Aorta (tissue), 5 donors: Measurements from ENCODE around the gene MAP3K14. TPM values are rescaled to one million over a fixed set of nuclear protein-coding genes. Genes with fewer than 3 reads are reported as not detected.

ENCODE experiments used
- ATAC-seq: fragments of 200-7000 bp; cut with Tn5 transposase; one replicate; pipeline ENCODE4 v1.9.1; 2022; ENCODE audit warnings: moderate library complexity; ENCODE audit not compliant: low FRiP score
- DNase-seq, 2 donors: peaks; one replicate each; pipeline ENCODE4 v3.0.0-alpha.2; 2020
- H3K27ac ChIP-seq, 2 donors: one replicate each; pipeline ENCODE4 v1.5.1; 2013; ENCODE audit warnings: low read length in 2 of 2, mild to moderate bottlenecking in 2 of 2, moderate library complexity in 2 of 2, control low read depth in 1 of 2, inconsistent platforms in 1 of 2, low read depth in 1 of 2
- H3K27me3 ChIP-seq, 2 donors: one replicate each; pipeline ENCODE4 v1.6.1; 2013; ENCODE audit warnings: control low read depth in 1 of 2, low read length in 1 of 2, mild to moderate bottlenecking in 1 of 2, moderate library complexity in 1 of 2; ENCODE audit not compliant: insufficient read depth in 2 of 2, control insufficient read depth in 1 of 2
- H3K36me3 ChIP-seq, 2 donors: one replicate each; pipeline ENCODE4 v1.6.1; 2013; ENCODE audit warnings: control low read depth in 1 of 2, low read length in 1 of 2, mild to moderate bottlenecking in 1 of 2; ENCODE audit not compliant: insufficient read depth in 2 of 2, control insufficient read depth in 1 of 2
- H3K4me1 ChIP-seq, 2 donors: one replicate each; pipeline ENCODE4 v1.6.1; 2013; ENCODE audit warnings: low read length in 2 of 2, control low read depth in 1 of 2, mild to moderate bottlenecking in 1 of 2, moderate library complexity in 1 of 2; ENCODE audit not compliant: insufficient read depth in 2 of 2, control insufficient read depth in 1 of 2
- H3K4me3 ChIP-seq, 2 donors: one replicate each; pipeline ENCODE4 v1.5.1; 2013; ENCODE audit warnings: low read length in 2 of 2, control low read depth in 1 of 2, mild to moderate bottlenecking in 1 of 2
- H3K9me3 ChIP-seq: one replicate; pipeline ENCODE4 v1.6.1; 2013; ENCODE audit warnings: mild to moderate bottlenecking, low read length; ENCODE audit not compliant: control insufficient read depth
- WGBS, 2 donors: extraction: QIAGEN DNeasy Blood & Tissue Kit; methylation state at CpG; one replicate each; pipeline ENCODE4 v1.1.7; 2013; 5-methylcytosine and 5-hydroxymethylcytosine counted together
- intact Hi-C, 2 donors: fragments of 100-400 bp; cut with DNase I; formaldehyde crosslinking; loops; one replicate each; pipeline versions ENCODE4 v1.14.2 to v1.15.0; 2022
- polyA plus RNA-seq, 2 donors: library from polyadenylated mRNA; stranded (reverse); fragments of 200-250 nt; gene quantifications; one replicate each; pipeline ENCODE4 v1.2.3, GENCODE V29; 2013
- total RNA-seq, 2 donors: library from RNA; stranded (reverse); fragmentation: NEBNext Ultra II Directional; extraction: Animal tissue kit (Norgen Biotek cat#: 25700); gene quantifications; one replicate each; pipeline ENCODE4 v1.2.1, GENCODE V29; 2021
- donor health status: healthy with polysubstance abuse.
- donor health status: Bipolar disorder and iron deficiency.
- donor health status: DM: no; HTN: no; CAD: no.
- donor health status: DM: no; HTN: no; CAD: no.
- donor health status: DM: yes; HTN: yes; CAD: no.

MAP3K14 gene
- total and polyA plus RNA-seq, 4 donors = 5.9 to 19.7 (median 8.3) TPM

GRCh38 chr17:45273551-45273957 is 43.3 kb downstream of the MAP3K14 start:
- H3K27ac ChIP-seq = no peak overlapping the region
- H3K9me3 ChIP-seq = no peaks in the 10 kb centered on the region
- no peak for DNase-seq
- H3K4me1 ChIP-seq = peaks cover 0 to 2% of the 10 kb centered on the region in 2 donors
- ATAC-seq = no peak
- H3K4me3 ChIP-seq = no peak overlapping the region
- intact Hi-C loops = no loop called here
- WGBS, 2 donors = 71 to 79% methylated on average over 16 of the region's 16 CpGs
- H3K27me3 ChIP-seq = no peaks in the 10 kb centered on the region
- peaks cover 0 to 6% of the 10 kb centered on the region in 2 donors for H3K36me3 ChIP-seq

- H3K4me3 ChIP-seq = no peak overlapping the region
- intact Hi-C loops = no loop called here
- ATAC-seq (no peak), DNase-seq (no peak)
- no peak overlapping the region for H3K27ac ChIP-seq
- H3K36me3 ChIP-seq = peaks cover 0 to 6% of the 10 kb centered on the region in 2 donors
- H3K9me3 ChIP-seq = no peaks in the 10 kb centered on the region
- no peaks in the 10 kb centered on the region for H3K27me3 ChIP-seq
- H3K4me1 ChIP-seq = no peaks in the 10 kb centered on the region
- WGBS, 2 donors = 94 to 95% methylated on average over 3 of the region's 3 CpGs
Observed at GRCh38 chr17:45271603-45272002, 45.2 kb downstream of the MAP3K14 start.

GRCh38 chr17:45270828-45271418 is 45.9 kb downstream of the MAP3K14 start:
- no peak overlapping the region for H3K27ac ChIP-seq
- H3K36me3 ChIP-seq = peaks cover 0 to 6% of the 10 kb centered on the region in 2 donors
- DNase-seq = no peak

GRCh38 chr17:45269912-45270311 is 46.9 kb downstream of the MAP3K14 start:
- intact Hi-C loops = loop anchor here in 1 of 2 donors (5.0 kb wide), 1 partner anchor 38 kb away; no protein-coding TSS in a partner anchor
- Histone ChIP-seq H3K9me3 (no peaks in the 10 kb centered on the region), H3K27me3 (no peaks in the 10 kb centered on the region), H3K27ac (no peak overlapping the region), H3K36me3 (peaks cover 0 to 6% of the 10 kb centered on the region in 2 donors), H3K4me1 (no peaks in the 10 kb centered on the region), H3K4me3 (no peak overlapping the region)
- ATAC-seq = no peak
- no peak for DNase-seq
- 93% methylated on average over 7 of the region's 7 CpGs for WGBS, 2 donors

More at GRCh38 chr17:45270828-45271418, 45.9 kb downstream of the MAP3K14 start:
- 77 to 83% methylated on average over 13 of the region's 13 CpGs for WGBS, 2 donors
- H3K4me1 ChIP-seq = no peaks in the 10 kb centered on the region
- ATAC-seq = no peak
- no peaks in the 10 kb centered on the region for H3K9me3 ChIP-seq
- no peak overlapping the region for H3K4me3 ChIP-seq
- no peaks in the 10 kb centered on the region for H3K27me3 ChIP-seq
- intact Hi-C loops = no loop called here

GRCh38 chr17:45267436-45268055 is 49.3 kb downstream of the MAP3K14 start:
- intact Hi-C loops = loop anchor here in 1 of 2 donors (5.0 kb wide), 1 partner anchor 35 kb away; no protein-coding TSS in a partner anchor
- Histone ChIP-seq H3K9me3 (no peaks in the 10 kb centered on the region), H3K27me3 (no peaks in the 10 kb centered on the region), H3K4me1 (no peaks in the 10 kb centered on the region), H3K27ac (no peak overlapping the region), H3K36me3 (peaks cover 0 to 5% of the 10 kb centered on the region in 2 donors), H3K4me3 (no peak overlapping the region)
- 92 to 95% methylated on average over 10 of the region's 10 CpGs for whole genome bisulfite sequencing, 2 donors
- no peak for DNase-seq
- no peak for ATAC-seq

GRCh38 chr17:45266372-45266926 is 50.4 kb downstream of the MAP3K14 start:
- no peak for ATAC-seq
- intact Hi-C loops = loop anchor here in 1 of 2 donors (5.0 kb wide), 1 partner anchor 34 kb away; no protein-coding TSS in a partner anchor
- no peaks in the 10 kb centered on the region for H3K9me3 ChIP-seq
- H3K4me1 ChIP-seq = no peaks in the 10 kb centered on the region
- peaks cover 0 to 5% of the 10 kb centered on the region in 2 donors for H3K36me3 ChIP-seq
- DNase-seq = no peak
- no peak overlapping the region for H3K4me3 ChIP-seq
- no peaks in the 10 kb centered on the region for H3K27me3 ChIP-seq
- H3K27ac ChIP-seq = no peak overlapping the region
- 93 to 95% methylated on average over 13 of the region's 13 CpGs for WGBS, 2 donors

GRCh38 chr17:45265821-45266220 is 51.0 kb downstream of the MAP3K14 start:
- no peaks in the 10 kb centered on the region for H3K27me3 ChIP-seq
- 48 to 63% methylated on average over 1 of the region's 1 CpG for WGBS, 2 donors
- no peaks in the 10 kb centered on the region for H3K9me3 ChIP-seq
- no peak overlapping the region for H3K27ac ChIP-seq
- H3K4me3 ChIP-seq = no peak overlapping the region
- peaks cover 0 to 5% of the 10 kb centered on the region in 2 donors for H3K36me3 ChIP-seq
- intact Hi-C loops = loop anchor here in 1 of 2 donors (5.0 kb wide), 1 partner anchor 34 kb away; no protein-coding TSS in a partner anchor
- DNase-seq (no peak), ATAC-seq (no peak)
- no peaks in the 10 kb centered on the region for H3K4me1 ChIP-seq

- DNase-seq (no peak), ATAC-seq (no peak)
- no peaks in the 10 kb centered on the region for H3K4me1 ChIP-seq
- 83 to 84% methylated on average over 8 of the region's 8 CpGs for WGBS, 2 donors
- no peaks in the 10 kb centered on the region for H3K27me3 ChIP-seq
- H3K4me3 ChIP-seq = no peak overlapping the region
- no peaks in the 10 kb centered on the region for H3K9me3 ChIP-seq
- peaks cover 0 to 5% of the 10 kb centered on the region in 2 donors for H3K36me3 ChIP-seq
- intact Hi-C loops = loop anchor here in 1 of 2 donors (5.0 kb wide), 1 partner anchor 33 kb away; no protein-coding TSS in a partner anchor
- no peak overlapping the region for H3K27ac ChIP-seq
Observed at GRCh38 chr17:45264988-45265387, 51.8 kb downstream of the MAP3K14 start.
